Transverse colon (tissue), 3 donors: ENCODE data around the gene DTWD1.

Source experiments
- CTCF ChIP-seq, 5 experiments: fragments of 200-600 bp in 3 of 5; fragments of 450-650 bp in 2 of 5; sonication (generic) in 3 of 5; IDR thresholded peaks; 1 replicate in 2 of 5; 2 replicates in 3 of 5; pipeline ENCODE4 v1.5.1; 2016 to 2017; ENCODE audit warnings: antibody characterized with exemption in 5 of 5, inconsistent platforms in 3 of 5, mild to moderate bottlenecking in 2 of 5, moderate library complexity in 1 of 5
- POLR2A ChIP-seq: fragments of 450-650 bp; IDR thresholded peaks from one replicate; pipeline ENCODE4 v1.6.1; 2016; ENCODE audit warnings: antibody characterized with exemption, mild to moderate bottlenecking, moderate library complexity

- no peak for TF ChIP-seq CTCF (IDR thresholded peaks at IDR 0.05)
- TF ChIP-seq POLR2A, result no peak
Observed at GRCh38 chr15:49652922-49653321, 32.1 kb downstream of the DTWD1 start.
